Tibial nerve (tissue), 4 donors: ENCODE results near the gene TRPC1. TPM values are rescaled to one million over a fixed set of nuclear protein-coding genes. Genes with fewer than 3 reads are reported as not detected.
"Not testable (repeated sequence)": the region's sequence is repeated elsewhere in the genome, so short reads cannot be mapped to it uniquely, and the experiment has no call there.

ENCODE experiments used
- DNase-seq, 2 donors: peaks; one replicate each; pipeline ENCODE4 v3.0.0-alpha.2; 2019; ENCODE audit warnings: low spot score in 2 of 2
- H3K27ac ChIP-seq, 4 donors: fragments of 200-600 bp; sonication (generic) in 3 of 4; one replicate each; pipeline ENCODE4 v1.5.1; 2017 to 2019; ENCODE audit warnings: mild to moderate bottlenecking in 1 of 4
- H3K27me3 ChIP-seq, 2 donors: fragments of 200-600 bp; sonication (generic) in 1 of 2; one replicate each; pipeline versions ENCODE4 v1.5.1 to v1.6.0; 2017 to 2019
- H3K36me3 ChIP-seq, 3 donors: fragments of 200-600 bp; sonication (generic); one replicate each; pipeline ENCODE4 v1.5.1; 2018 to 2019
- H3K4me1 ChIP-seq, 4 donors: fragments of 200-600 bp; sonication (generic) in 3 of 4; one replicate each; pipeline ENCODE4 v1.5.1; 2017 to 2019
- H3K4me3 ChIP-seq, 4 donors: fragments of 200-600 bp; sonication (generic) in 3 of 4; one replicate each; pipeline ENCODE4 v1.5.1; 2017 to 2019; ENCODE audit warnings: mild to moderate bottlenecking in 1 of 4, moderate library complexity in 1 of 4
- H3K9me3 ChIP-seq, 4 donors: fragments of 200-600 bp; sonication (generic) in 3 of 4; one replicate each; pipeline ENCODE4 v1.5.1; 2017 to 2019
- EP300 ChIP-seq, 2 donors: sonication (generic); formaldehyde crosslinking; IDR thresholded peaks; one replicate each; pipeline ENCODE4 v1.6.1; 2017; ENCODE audit warnings: antibody characterized with exemption in 2 of 2, mild to moderate bottlenecking in 1 of 2
- POLR2A ChIP-seq, 2 donors: fragments of 450-650 bp; IDR thresholded peaks; one replicate each; pipeline ENCODE4 v1.6.1; 2017; ENCODE audit warnings: antibody characterized with exemption in 2 of 2, mild to moderate bottlenecking in 2 of 2, moderate library complexity in 2 of 2
- WGBS, 2 donors: methylation state at CpG; one replicate each; pipeline ENCODE4 v1.1.5; 2018; 5-methylcytosine and 5-hydroxymethylcytosine counted together
- total RNA-seq, 4 donors: library from RNA; depleted of rRNA; stranded (reverse); fragments of >200 nt; gene quantifications; one replicate each; pipeline ENCODE4 v1.1.0, GENCODE V29; 2016
- TF ChIP-seq, protein P1 (sequence below), 5 experiments: fragments of 200-600 bp in 3 of 5; fragments of 450-650 bp in 2 of 5; sonication (generic) in 3 of 5; IDR thresholded peaks; one replicate each; pipeline ENCODE4 v1.5.1; 2016 to 2019; ENCODE audit warnings: antibody characterized with exemption in 5 of 5, mild to moderate bottlenecking in 3 of 5, moderate library complexity in 2 of 5

TRPC1 gene
- total RNA-seq, 4 donors from 2014 or later, result 23.4 to 47.7 (median 31.1) TPM

DNA sequence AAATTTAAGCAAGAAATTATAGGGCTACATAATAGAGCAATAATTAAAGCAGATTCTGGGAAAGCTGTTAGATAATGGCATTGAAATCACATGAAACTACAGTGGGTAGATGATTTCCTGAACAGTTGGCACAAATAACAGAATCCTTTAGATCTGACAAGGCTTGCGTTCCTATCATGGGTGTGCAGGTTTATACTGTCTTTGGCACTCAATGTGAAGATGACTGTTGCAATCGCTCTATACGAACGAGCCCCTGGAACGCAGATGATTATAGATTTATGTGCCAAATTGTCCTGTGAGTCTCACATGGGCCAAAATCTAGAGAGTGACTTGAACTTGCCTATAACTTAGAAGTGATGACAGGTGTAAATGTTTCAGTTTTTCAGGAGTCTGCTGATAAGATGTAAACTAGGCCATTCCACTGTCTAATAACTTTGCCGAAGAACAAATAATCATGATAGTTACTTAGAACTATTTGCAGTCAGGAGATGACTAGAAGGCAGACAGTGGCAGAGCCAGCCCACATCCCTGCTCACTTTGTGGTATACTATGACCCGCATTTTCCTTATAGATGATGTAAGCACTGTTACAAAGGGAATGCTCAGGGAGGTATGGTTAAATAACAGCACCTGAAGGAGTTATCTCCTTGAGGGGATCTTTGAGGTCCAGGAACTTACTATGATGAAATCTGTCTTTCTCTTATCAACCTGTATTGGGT lies 30.5 kb upstream of the TRPC1 start:
- Histone ChIP-seq H3K27me3 (no peaks in the 10 kb centered on the region), H3K4me3 (no peak overlapping the region), H3K9me3 (no peaks in the 10 kb centered on the region), H3K27ac (no peak overlapping the region), H3K36me3 (no peaks in the 10 kb centered on the region), H3K4me1 (no peaks in the 10 kb centered on the region)
- 89 to 92% methylated on average over 7 of the region's 7 CpGs for WGBS, 2 donors
- no peak for DNase-seq
- TF ChIP-seq, protein P1, sequence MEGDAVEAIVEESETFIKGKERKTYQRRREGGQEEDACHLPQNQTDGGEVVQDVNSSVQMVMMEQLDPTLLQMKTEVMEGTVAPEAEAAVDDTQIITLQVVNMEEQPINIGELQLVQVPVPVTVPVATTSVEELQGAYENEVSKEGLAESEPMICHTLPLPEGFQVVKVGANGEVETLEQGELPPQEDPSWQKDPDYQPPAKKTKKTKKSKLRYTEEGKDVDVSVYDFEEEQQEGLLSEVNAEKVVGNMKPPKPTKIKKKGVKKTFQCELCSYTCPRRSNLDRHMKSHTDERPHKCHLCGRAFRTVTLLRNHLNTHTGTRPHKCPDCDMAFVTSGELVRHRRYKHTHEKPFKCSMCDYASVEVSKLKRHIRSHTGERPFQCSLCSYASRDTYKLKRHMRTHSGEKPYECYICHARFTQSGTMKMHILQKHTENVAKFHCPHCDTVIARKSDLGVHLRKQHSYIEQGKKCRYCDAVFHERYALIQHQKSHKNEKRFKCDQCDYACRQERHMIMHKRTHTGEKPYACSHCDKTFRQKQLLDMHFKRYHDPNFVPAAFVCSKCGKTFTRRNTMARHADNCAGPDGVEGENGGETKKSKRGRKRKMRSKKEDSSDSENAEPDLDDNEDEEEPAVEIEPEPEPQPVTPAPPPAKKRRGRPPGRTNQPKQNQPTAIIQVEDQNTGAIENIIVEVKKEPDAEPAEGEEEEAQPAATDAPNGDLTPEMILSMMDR (IDR thresholded peaks at IDR 0.05), result no peak
- TF ChIP-seq EP300 (IDR thresholded peaks at IDR 0.05) (no peak), POLR2A (IDR thresholded peaks at IDR 0.05) (no peak)

DNA sequence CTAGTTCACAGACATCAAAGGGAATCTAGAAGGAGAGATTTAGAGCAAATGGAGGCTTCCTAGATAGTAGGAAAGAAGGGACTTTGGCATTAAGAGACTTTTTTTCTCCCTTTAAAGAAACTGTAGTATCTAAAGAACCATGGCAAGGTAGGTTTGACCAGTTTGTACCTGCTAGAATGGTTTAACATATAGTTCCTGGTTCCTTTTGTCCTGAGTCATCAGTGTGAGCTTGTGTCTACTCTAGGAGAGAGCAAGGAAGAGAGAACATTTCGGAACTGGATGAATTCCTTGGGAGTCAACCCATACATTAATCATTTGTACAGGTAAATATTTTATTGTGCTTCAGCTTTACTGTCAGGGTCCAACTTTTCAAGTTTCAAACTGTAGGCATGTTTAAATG lies 29.6 kb upstream of the TRPC1 start:
- Histone ChIP-seq H3K4me1 (no peaks in the 10 kb centered on the region), H3K36me3 (no peaks in the 10 kb centered on the region), H3K27me3 (no peaks in the 10 kb centered on the region), H3K27ac (no peak overlapping the region), H3K9me3 (no peaks in the 10 kb centered on the region), H3K4me3 (no peak overlapping the region)
- WGBS, 2 donors, result 95% methylated on average over 1 of the region's 1 CpG
- no peak for TF ChIP-seq EP300 (IDR thresholded peaks at IDR 0.05)
- TF ChIP-seq, protein P1 (IDR thresholded peaks at IDR 0.05), result no peak
- no peak for TF ChIP-seq POLR2A (IDR thresholded peaks at IDR 0.05)
- DNase-seq, result no peak

- no peak for DNase-seq
- TF ChIP-seq EP300 (IDR thresholded peaks at IDR 0.05) (no peak), POLR2A (IDR thresholded peaks at IDR 0.05) (no peak)
- TF ChIP-seq, protein P1 (IDR thresholded peaks at IDR 0.05), result no peak
- Histone ChIP-seq H3K36me3 (no peaks in the 10 kb centered on the region), H3K27me3 (no peaks in the 10 kb centered on the region), H3K9me3 (no peaks in the 10 kb centered on the region), H3K4me3 (no peak overlapping the region), H3K4me1 (no peaks in the 10 kb centered on the region), H3K27ac (no peak overlapping the region)
- 58 to 73% methylated on average over 2 of the region's 2 CpGs for WGBS, 2 donors
These were observed 18.6 kb upstream of the TRPC1 start for GRCh38 chr3:142705198-142705597.

GRCh38 chr3:142706321-142707127 lies 17.3 kb upstream of the TRPC1 start:
- no peak for TF ChIP-seq EP300 (IDR thresholded peaks at IDR 0.05)
- TF ChIP-seq POLR2A (IDR thresholded peaks at IDR 0.05), result no peak
- Histone ChIP-seq H3K9me3 (no peaks in the 10 kb centered on the region), H3K4me3 (no peak overlapping the region), H3K36me3 (no peaks in the 10 kb centered on the region), H3K27ac (no peak overlapping the region), H3K4me1 (no peaks in the 10 kb centered on the region), H3K27me3 (no peaks in the 10 kb centered on the region)
- 78 to 88% methylated on average over 7 of the region's 7 CpGs for WGBS, 2 donors
- DNase-seq, result no peak

- H3K27me3 ChIP-seq, result no peaks in the 10 kb centered on the region
- WGBS, 2 donors, result 89 to 97% methylated on average over 5 of the region's 5 CpGs
These were observed 14.6 kb upstream of the TRPC1 start for GRCh38 chr3:142709207-142709606.

DNA sequence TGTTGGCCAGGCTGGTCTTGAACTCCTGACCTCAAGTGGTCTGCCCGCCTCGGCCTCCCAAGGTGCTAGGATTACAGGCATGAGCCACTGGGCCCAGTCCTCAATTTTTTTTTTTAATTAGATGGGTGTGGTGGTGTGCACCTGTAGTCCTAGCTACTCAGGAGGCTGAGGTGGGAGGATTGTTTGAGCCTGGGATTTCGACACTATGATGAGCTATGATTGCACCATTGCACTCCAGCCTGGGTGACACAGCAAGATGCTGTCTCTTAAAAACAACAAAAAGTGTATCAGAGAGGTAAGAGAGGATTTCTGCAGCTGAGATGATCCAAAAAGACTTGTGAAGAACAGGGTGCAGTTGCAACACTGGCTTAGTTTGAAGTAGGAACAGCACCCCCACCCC lies 9.0 kb upstream of the TRPC1 start:
- not testable (repeated sequence) for H3K4me1 ChIP-seq, H3K27me3 ChIP-seq, H3K27ac ChIP-seq, H3K9me3 ChIP-seq, H3K4me3 ChIP-seq, DNase-seq, H3K36me3 ChIP-seq
- 92 to 98% methylated on average over 3 of the region's 3 CpGs for WGBS, 2 donors

More at GRCh38 chr3:142709207-142709606, 14.6 kb upstream of the TRPC1 start:
- Histone ChIP-seq H3K4me3 (no peak overlapping the region), H3K4me1 (no peaks in the 10 kb centered on the region), H3K36me3 (no peaks in the 10 kb centered on the region), H3K27ac (no peak overlapping the region), H3K9me3 (no peaks in the 10 kb centered on the region)
- TF ChIP-seq EP300 (IDR thresholded peaks at IDR 0.05), result no peak
- TF ChIP-seq POLR2A (IDR thresholded peaks at IDR 0.05), result no peak
- TF ChIP-seq, protein P1 (IDR thresholded peaks at IDR 0.05), result no peak
- DNase-seq, result no peak
